GM12872 (cell line): ENCODE measurements around the gene SEPTIN6.

Experiments used
- TF ChIP-seq, protein P1 (sequence below): IDR thresholded peaks from 3 replicates; pipeline ENCODE4 v1.5.1; 2011; ENCODE audit warnings: low read depth, mild to moderate bottlenecking, low read length, moderate library complexity; ENCODE audit not compliant: insufficient read depth

The SEPTIN6 gene

DNA sequence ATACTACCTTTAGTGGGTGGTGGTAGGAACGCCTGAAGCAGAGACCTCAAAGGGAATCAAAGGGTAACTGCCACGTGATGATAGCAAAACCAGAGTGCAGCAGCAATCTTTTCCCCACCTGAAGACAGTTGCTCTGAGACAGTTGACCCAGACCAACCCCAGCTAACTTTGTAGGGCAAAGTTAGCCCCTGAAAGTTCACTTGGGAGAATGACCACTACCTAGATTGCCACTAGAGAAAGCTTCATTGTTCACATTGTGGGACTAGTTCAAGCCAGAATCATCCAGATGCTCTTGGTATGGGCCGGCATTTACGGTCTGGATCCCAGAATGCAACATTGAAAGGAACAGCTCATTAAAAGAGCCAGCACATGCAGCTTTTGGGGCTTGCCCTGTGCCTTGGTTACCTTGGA is 4.1 kb downstream of the SEPTIN6 start:
- TF ChIP-seq, protein P1, sequence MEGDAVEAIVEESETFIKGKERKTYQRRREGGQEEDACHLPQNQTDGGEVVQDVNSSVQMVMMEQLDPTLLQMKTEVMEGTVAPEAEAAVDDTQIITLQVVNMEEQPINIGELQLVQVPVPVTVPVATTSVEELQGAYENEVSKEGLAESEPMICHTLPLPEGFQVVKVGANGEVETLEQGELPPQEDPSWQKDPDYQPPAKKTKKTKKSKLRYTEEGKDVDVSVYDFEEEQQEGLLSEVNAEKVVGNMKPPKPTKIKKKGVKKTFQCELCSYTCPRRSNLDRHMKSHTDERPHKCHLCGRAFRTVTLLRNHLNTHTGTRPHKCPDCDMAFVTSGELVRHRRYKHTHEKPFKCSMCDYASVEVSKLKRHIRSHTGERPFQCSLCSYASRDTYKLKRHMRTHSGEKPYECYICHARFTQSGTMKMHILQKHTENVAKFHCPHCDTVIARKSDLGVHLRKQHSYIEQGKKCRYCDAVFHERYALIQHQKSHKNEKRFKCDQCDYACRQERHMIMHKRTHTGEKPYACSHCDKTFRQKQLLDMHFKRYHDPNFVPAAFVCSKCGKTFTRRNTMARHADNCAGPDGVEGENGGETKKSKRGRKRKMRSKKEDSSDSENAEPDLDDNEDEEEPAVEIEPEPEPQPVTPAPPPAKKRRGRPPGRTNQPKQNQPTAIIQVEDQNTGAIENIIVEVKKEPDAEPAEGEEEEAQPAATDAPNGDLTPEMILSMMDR = no peak

GRCh38 chrX:119687661-119688413 is 5.1 kb downstream of the SEPTIN6 start:
- TF ChIP-seq, protein P1 = no peak

DNA sequence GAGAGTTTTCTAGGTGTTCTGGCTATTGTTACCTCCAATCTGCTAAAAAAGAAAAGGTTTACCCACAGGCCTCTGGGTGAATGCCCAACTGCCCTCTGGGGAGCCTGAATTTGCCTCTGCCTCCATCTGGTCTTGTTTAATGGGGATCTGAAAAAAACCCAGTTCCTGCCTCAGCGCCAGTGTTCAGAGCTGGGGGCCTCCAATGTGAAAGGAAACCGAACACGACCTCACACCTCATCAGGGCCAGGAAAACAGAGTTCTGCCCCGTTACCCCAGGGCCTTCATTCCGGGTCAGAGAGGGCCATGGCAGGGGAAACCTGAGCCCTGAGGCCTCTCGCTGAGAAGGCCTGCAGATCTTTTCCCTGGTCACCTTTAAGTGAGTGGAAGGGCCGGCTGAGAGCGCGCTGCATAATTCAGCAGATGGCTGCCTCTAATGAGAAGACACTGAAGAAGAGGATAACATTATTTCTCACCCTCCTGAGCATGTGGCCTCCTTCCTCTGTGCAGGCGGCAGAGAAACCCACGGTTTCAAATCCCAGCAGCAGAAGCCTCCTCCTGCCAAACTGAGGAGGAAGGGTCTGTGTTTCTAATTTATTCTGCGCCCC is 6.8 kb downstream of the SEPTIN6 start:
- TF ChIP-seq, protein P1 = no peak

- TF ChIP-seq, protein P1 = no peak
These were observed 7.5 kb downstream of the SEPTIN6 start for GRCh38 chrX:119685225-119686066.

GRCh38 chrX:119684916-119685224 is 8.1 kb downstream of the SEPTIN6 start:
- TF ChIP-seq, protein P1 = no peak

DNA sequence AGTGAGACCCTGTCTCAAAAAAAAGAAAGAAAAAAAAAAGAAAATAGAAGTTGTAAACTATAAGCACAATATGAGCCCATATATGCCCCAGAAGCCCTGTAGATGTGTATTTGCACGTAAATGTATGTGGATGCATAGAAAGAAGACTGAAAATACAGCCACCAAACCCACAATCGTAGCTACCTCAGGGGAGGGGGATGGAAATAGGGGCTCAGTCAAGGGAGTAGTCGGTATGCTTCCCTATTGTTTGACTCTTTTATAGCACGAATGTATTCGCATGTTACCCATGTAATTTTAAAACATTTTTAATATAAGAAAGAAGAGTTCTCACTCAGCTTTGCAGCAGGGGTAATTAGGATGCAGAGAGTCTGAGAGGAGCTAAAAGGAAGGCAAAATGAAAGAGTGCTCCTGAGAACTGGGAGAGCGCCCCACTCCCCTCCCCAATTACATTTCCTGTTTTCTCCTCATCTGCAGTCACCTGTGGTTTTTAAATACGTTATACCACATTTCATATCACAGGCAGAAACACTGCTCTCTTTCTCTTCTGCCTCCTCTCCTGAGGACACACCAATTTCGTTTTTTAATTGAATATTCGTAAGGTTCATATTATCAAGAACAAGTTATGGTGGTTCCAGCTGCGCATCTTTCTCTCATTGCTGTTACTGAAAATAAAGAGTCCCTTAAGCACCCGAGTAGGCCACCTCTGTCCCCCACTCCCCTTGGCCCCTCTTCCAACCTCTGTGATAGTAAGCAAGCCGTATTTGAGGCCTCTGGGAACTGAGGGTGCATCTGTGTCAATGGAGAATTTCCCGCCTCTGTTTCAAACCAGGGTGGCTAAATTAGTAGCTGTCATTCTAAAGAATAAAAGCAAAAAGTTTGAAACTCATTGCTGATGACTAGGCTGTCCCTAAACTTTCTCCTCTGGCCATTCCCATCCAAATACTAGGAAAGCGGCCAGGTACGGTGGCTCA is 10.7 kb downstream of the SEPTIN6 start:
- TF ChIP-seq, protein P1 = no peak
